ENCODE data around the gene IL1B. TPM values are rescaled to one million over a fixed set of nuclear protein-coding genes. Genes with fewer than 3 reads are reported as not detected.

IL1B gene
- polyA plus RNA-seq, 1 donor from 2014 or later: not detected

DNA sequence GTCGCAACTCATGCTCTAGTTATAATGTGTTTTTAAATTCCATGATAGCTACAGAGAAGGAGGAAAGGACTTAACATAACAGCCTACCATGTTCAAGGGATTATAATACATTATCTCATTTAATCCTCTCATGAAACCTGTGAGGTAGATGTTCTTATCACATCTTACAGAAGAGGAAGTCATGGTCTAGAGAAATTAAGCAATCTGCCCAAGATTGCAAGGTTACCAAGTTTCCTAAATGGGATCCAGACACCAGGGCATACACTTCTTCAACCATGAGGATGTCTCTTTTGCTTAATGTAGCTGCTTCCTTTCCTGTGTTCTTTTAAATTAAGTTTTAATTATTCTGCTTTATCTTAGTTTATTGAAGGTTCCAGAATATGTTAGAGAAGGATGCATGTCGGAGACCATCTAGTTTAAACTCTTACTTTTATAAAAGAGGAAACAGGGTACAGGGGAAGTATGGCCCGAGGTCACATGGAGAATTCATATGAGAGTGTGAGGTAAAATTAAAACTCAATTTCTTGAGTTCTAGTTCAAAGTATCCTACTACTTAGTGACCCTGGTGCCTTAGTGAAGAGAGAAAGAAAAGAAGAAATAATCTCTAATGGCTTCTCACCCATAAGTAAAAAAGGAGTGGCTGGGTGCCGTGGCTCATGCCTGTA lies 48.7 kb downstream of the IL1B start:
- Histone ChIP-seq H2AFZ (ENCODE audit: low read depth, low read length) (no peak overlapping the region), H3K36me3 (ENCODE audit: insufficient read depth, low read length) (no peaks in the 10 kb centered on the region), H3F3A (ENCODE audit: insufficient read depth, low read length, poor library complexity, severe bottlenecking) (no peaks in the 10 kb centered on the region), H4K20me1 (ENCODE audit: insufficient read depth) (no peaks in the 10 kb centered on the region), H3K9me2 (ENCODE audit: insufficient read depth, low read length) (no peaks in the 10 kb centered on the region), H3K79me2 (replicated peaks; ENCODE audit: insufficient read depth, low read length) (no peaks in the 10 kb centered on the region), H3K4me3 (ENCODE audit: low read length) (no peak overlapping the region), H3K27me3 (ENCODE audit: insufficient read depth, low read depth, low read length) (no peaks in the 10 kb centered on the region), H3K4me2 (ENCODE audit: low read length) (no peak overlapping the region), H3K9ac (ENCODE audit: low read length) (no peak overlapping the region), H3K27ac (ENCODE audit: low read length) (no peak overlapping the region), H3K9me3 (ENCODE audit: low read length) (no peaks in the 10 kb centered on the region)
- TF ChIP-seq, protein P1, sequence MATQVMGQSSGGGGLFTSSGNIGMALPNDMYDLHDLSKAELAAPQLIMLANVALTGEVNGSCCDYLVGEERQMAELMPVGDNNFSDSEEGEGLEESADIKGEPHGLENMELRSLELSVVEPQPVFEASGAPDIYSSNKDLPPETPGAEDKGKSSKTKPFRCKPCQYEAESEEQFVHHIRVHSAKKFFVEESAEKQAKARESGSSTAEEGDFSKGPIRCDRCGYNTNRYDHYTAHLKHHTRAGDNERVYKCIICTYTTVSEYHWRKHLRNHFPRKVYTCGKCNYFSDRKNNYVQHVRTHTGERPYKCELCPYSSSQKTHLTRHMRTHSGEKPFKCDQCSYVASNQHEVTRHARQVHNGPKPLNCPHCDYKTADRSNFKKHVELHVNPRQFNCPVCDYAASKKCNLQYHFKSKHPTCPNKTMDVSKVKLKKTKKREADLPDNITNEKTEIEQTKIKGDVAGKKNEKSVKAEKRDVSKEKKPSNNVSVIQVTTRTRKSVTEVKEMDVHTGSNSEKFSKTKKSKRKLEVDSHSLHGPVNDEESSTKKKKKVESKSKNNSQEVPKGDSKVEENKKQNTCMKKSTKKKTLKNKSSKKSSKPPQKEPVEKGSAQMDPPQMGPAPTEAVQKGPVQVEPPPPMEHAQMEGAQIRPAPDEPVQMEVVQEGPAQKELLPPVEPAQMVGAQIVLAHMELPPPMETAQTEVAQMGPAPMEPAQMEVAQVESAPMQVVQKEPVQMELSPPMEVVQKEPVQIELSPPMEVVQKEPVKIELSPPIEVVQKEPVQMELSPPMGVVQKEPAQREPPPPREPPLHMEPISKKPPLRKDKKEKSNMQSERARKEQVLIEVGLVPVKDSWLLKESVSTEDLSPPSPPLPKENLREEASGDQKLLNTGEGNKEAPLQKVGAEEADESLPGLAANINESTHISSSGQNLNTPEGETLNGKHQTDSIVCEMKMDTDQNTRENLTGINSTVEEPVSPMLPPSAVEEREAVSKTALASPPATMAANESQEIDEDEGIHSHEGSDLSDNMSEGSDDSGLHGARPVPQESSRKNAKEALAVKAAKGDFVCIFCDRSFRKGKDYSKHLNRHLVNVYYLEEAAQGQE (IDR thresholded peaks at IDR 0.05; ENCODE audit: borderline replicate concordance): no peak
- no peak for TF ChIP-seq SMC3 (conservative IDR thresholded peaks at IDR 0.05; ENCODE audit: poor library complexity)
- no peak for TF ChIP-seq TAF1 (IDR thresholded peaks at IDR 0.05; ENCODE audit: low read depth)
- TF ChIP-seq, protein P2, sequence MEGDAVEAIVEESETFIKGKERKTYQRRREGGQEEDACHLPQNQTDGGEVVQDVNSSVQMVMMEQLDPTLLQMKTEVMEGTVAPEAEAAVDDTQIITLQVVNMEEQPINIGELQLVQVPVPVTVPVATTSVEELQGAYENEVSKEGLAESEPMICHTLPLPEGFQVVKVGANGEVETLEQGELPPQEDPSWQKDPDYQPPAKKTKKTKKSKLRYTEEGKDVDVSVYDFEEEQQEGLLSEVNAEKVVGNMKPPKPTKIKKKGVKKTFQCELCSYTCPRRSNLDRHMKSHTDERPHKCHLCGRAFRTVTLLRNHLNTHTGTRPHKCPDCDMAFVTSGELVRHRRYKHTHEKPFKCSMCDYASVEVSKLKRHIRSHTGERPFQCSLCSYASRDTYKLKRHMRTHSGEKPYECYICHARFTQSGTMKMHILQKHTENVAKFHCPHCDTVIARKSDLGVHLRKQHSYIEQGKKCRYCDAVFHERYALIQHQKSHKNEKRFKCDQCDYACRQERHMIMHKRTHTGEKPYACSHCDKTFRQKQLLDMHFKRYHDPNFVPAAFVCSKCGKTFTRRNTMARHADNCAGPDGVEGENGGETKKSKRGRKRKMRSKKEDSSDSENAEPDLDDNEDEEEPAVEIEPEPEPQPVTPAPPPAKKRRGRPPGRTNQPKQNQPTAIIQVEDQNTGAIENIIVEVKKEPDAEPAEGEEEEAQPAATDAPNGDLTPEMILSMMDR (IDR thresholded peaks at IDR 0.05; ENCODE audit: poor library complexity, severe bottlenecking): no peak
- TF ChIP-seq MXI1 (conservative IDR thresholded peaks at IDR 0.05; ENCODE audit: poor library complexity, severe bottlenecking): no peak
- TF ChIP-seq RAD21 (conservative IDR thresholded peaks at IDR 0.05): no peak
- no peak for TF ChIP-seq EP300 (conservative IDR thresholded peaks at IDR 0.05; ENCODE audit: poor library complexity, severe bottlenecking)
- TF ChIP-seq EZH2 (IDR thresholded peaks at IDR 0.05; ENCODE audit: borderline replicate concordance, insufficient read depth, low read length, poor library complexity, severe bottlenecking): no peak
- TF ChIP-seq POLR2AphosphoS5 (IDR thresholded peaks at IDR 0.05): no peak

DNA sequence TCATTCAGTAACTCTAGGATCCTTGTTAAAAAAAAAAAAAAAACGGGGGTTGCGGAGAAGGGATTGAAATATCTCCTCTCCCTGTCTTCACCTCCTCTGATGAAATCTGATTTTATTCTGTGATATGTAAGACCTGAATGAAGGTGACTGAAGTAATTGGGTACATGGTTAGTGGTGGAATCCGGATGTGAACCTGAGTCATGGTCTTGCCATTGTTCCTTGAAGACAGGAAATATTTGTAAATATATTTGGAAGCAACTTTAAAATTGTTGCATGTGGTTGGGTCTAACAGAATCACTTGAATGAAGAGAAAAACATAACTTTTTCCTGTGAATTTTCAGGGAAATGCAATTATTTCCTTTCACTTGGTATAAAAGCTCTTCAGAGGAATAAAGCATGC lies 49.3 kb downstream of the IL1B start:
- H4K20me1 ChIP-seq (ENCODE audit: insufficient read depth): no peaks in the 10 kb centered on the region
- TF ChIP-seq POLR2AphosphoS5 (IDR thresholded peaks at IDR 0.05) (no peak), EP300 (conservative IDR thresholded peaks at IDR 0.05; ENCODE audit: poor library complexity, severe bottlenecking) (no peak), EZH2 (IDR thresholded peaks at IDR 0.05; ENCODE audit: borderline replicate concordance, insufficient read depth, low read length, poor library complexity, severe bottlenecking) (no peak), MXI1 (conservative IDR thresholded peaks at IDR 0.05; ENCODE audit: poor library complexity, severe bottlenecking) (no peak), SMC3 (conservative IDR thresholded peaks at IDR 0.05; ENCODE audit: poor library complexity) (no peak), TAF1 (IDR thresholded peaks at IDR 0.05; ENCODE audit: low read depth) (no peak), RAD21 (conservative IDR thresholded peaks at IDR 0.05) (no peak)
- TF ChIP-seq, protein P2 (IDR thresholded peaks at IDR 0.05; ENCODE audit: poor library complexity, severe bottlenecking): no peak
- TF ChIP-seq, protein P1 (IDR thresholded peaks at IDR 0.05; ENCODE audit: borderline replicate concordance): no peak
- no peak overlapping the region for H2AFZ ChIP-seq (ENCODE audit: low read depth, low read length)
- H3K36me3 ChIP-seq (ENCODE audit: insufficient read depth, low read length): no peaks in the 10 kb centered on the region
- H3K4me2 ChIP-seq (ENCODE audit: low read length): no peak overlapping the region
- no peaks in the 10 kb centered on the region for H3K27me3 ChIP-seq (ENCODE audit: insufficient read depth, low read depth, low read length)
- H3K27ac ChIP-seq (ENCODE audit: low read length): no peak overlapping the region
- no peaks in the 10 kb centered on the region for H3K9me3 ChIP-seq (ENCODE audit: low read length)
- no peaks in the 10 kb centered on the region for H3F3A ChIP-seq (ENCODE audit: insufficient read depth, low read length, poor library complexity, severe bottlenecking)
- H3K9me2 ChIP-seq (ENCODE audit: insufficient read depth, low read length): no peaks in the 10 kb centered on the region
- H3K9ac ChIP-seq (ENCODE audit: low read length): no peak overlapping the region
- H3K4me3 ChIP-seq (ENCODE audit: low read length): no peak overlapping the region
- no peaks in the 10 kb centered on the region for H3K79me2 ChIP-seq (replicated peaks; ENCODE audit: insufficient read depth, low read length)
